Loucy (cell line): ENCODE data around the gene NFATC4.
A peak's percentile ranks its signal among the peaks of the same experiment; 100 is the strongest.

Source experiments
- H2AFZ ChIP-seq: fragments of 200-600 bp; sonication (generic); 2 replicates; pipeline ENCODE4 v1.6.0; 2016; ENCODE audit warnings: antibody characterized with exemption, mild to moderate bottlenecking, low read length, moderate library complexity
- H3F3A ChIP-seq: fragments of 200-600 bp; 2 replicates; pipeline ENCODE4 v1.6.0; 2016; ENCODE audit warnings: antibody characterized with exemption, low read depth, mild to moderate bottlenecking
- H3K27me3 ChIP-seq: fragments of 200-600 bp; sonication (generic); 2 replicates; pipeline ENCODE4 v1.6.1; 2014; ENCODE audit warnings: low read length, mild to moderate bottlenecking; ENCODE audit not compliant: insufficient read depth, poor library complexity, severe bottlenecking
- H3K36me3 ChIP-seq: fragments of 200-600 bp; sonication (generic); 2 replicates; pipeline ENCODE4 v1.6.1; 2016; ENCODE audit warnings: low read length; ENCODE audit not compliant: insufficient read depth
- H3K4me1 ChIP-seq: fragments of 200-600 bp; sonication (generic); 2 replicates; pipeline ENCODE4 v1.5.1; 2014; ENCODE audit warnings: low read length, mild to moderate bottlenecking; ENCODE audit not compliant: insufficient read depth, poor library complexity, severe bottlenecking
- H3K4me2 ChIP-seq: fragments of 200-600 bp; sonication (generic); 2 replicates; pipeline ENCODE4 v1.6.0; 2014; ENCODE audit warnings: antibody characterized with exemption, low read length, low read depth, mild to moderate bottlenecking; ENCODE audit not compliant: poor library complexity, severe bottlenecking
- H3K4me3 ChIP-seq: fragments of 200-600 bp; sonication (generic); 2 replicates; pipeline ENCODE4 v1.5.1; 2014; ENCODE audit warnings: low read length, mild to moderate bottlenecking, mixed read lengths; ENCODE audit not compliant: poor library complexity, severe bottlenecking
- H3K79me2 ChIP-seq: fragments of 200-600 bp; sonication (generic); 2 replicates; pipeline ENCODE4 v1.6.1; 2014; ENCODE audit warnings: low read length; ENCODE audit not compliant: insufficient read depth
- H3K9ac ChIP-seq: fragments of 200-600 bp; sonication (generic); 2 replicates; pipeline ENCODE4 v1.6.0; 2014; ENCODE audit warnings: mild to moderate bottlenecking, low read depth, low read length, moderate library complexity; ENCODE audit not compliant: poor library complexity, severe bottlenecking
- H3K9me2 ChIP-seq: fragments of 200-600 bp; sonication (generic); replicated peaks from 2 replicates; pipeline ENCODE4 v1.6.1; 2016; ENCODE audit warnings: low read depth, low read length, mixed read lengths
- H3K9me3 ChIP-seq: fragments of 200-600 bp; sonication (generic); 2 replicates; pipeline ENCODE4 v1.6.1; 2014; ENCODE audit warnings: mild to moderate bottlenecking, antibody characterized with exemption, low read length, low read depth; ENCODE audit not compliant: insufficient read depth
- H4K20me1 ChIP-seq: fragments of 200-600 bp; sonication (generic); 2 replicates; pipeline ENCODE4 v1.6.0; 2014; ENCODE audit warnings: antibody characterized with exemption, low read length, mild to moderate bottlenecking; ENCODE audit not compliant: insufficient read depth, poor library complexity, severe bottlenecking
- EZH2phosphoT487 ChIP-seq: fragments of 200-600 bp; IDR thresholded peaks from 2 replicates; pipeline ENCODE4 v1.6.1; 2018; ENCODE audit warnings: antibody characterized with exemption, mild to moderate bottlenecking, moderate library complexity, borderline replicate concordance
- TF ChIP-seq, protein P1 (sequence below): fragments of 200-600 bp; sonication (generic); conservative IDR thresholded peaks from 2 replicates; pipeline ENCODE4 v1.5.1; 2014; ENCODE audit warnings: mild to moderate bottlenecking, antibody characterized with exemption, low read length

NFATC4 gene

DNA sequence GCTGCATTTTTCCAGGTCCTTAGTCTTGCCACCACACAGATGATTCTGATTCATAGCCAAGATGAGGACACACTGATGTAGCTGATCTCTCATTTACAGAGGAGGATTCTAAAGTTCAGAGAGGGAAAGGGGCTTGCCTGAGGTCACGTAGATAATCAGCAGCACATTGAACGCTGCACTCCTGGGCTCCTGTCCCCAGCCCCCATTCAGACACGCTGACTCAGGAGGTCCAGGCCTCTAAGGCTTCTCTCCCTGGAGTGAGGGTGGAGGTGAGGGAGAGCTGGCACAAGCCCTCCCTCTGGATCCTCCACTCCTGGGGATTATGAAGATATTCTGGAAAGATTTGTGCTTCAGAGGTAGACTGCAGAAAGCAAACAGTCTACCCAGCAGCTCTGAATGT is 10.3 kb downstream of the NFATC4 start:
- peak overlapping the region; percentile 9 for H3K9ac ChIP-seq
- H3K9me2 ChIP-seq = no peaks in the 10 kb centered on the region
- H3K79me2 ChIP-seq = no peaks in the 10 kb centered on the region
- H3K36me3 ChIP-seq = no peaks in the 10 kb centered on the region; the same call in 1 of the 2 replicates
- H3K27me3 ChIP-seq = no peaks in the 10 kb centered on the region
- no peaks in the 10 kb centered on the region for H3F3A ChIP-seq
- TF ChIP-seq EZH2phosphoT487 = no peak
- TF ChIP-seq, protein P1, sequence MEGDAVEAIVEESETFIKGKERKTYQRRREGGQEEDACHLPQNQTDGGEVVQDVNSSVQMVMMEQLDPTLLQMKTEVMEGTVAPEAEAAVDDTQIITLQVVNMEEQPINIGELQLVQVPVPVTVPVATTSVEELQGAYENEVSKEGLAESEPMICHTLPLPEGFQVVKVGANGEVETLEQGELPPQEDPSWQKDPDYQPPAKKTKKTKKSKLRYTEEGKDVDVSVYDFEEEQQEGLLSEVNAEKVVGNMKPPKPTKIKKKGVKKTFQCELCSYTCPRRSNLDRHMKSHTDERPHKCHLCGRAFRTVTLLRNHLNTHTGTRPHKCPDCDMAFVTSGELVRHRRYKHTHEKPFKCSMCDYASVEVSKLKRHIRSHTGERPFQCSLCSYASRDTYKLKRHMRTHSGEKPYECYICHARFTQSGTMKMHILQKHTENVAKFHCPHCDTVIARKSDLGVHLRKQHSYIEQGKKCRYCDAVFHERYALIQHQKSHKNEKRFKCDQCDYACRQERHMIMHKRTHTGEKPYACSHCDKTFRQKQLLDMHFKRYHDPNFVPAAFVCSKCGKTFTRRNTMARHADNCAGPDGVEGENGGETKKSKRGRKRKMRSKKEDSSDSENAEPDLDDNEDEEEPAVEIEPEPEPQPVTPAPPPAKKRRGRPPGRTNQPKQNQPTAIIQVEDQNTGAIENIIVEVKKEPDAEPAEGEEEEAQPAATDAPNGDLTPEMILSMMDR = no peak
- no peak overlapping the region for H2AFZ ChIP-seq
- H3K4me3 ChIP-seq = no peak overlapping the region
- no peaks in the 10 kb centered on the region for H3K9me3 ChIP-seq
- peaks cover 38% of the 10 kb centered on the region for H3K4me1 ChIP-seq
- peaks cover 4% of the 10 kb centered on the region for H4K20me1 ChIP-seq
- no peak overlapping the region for H3K4me2 ChIP-seq

DNA sequence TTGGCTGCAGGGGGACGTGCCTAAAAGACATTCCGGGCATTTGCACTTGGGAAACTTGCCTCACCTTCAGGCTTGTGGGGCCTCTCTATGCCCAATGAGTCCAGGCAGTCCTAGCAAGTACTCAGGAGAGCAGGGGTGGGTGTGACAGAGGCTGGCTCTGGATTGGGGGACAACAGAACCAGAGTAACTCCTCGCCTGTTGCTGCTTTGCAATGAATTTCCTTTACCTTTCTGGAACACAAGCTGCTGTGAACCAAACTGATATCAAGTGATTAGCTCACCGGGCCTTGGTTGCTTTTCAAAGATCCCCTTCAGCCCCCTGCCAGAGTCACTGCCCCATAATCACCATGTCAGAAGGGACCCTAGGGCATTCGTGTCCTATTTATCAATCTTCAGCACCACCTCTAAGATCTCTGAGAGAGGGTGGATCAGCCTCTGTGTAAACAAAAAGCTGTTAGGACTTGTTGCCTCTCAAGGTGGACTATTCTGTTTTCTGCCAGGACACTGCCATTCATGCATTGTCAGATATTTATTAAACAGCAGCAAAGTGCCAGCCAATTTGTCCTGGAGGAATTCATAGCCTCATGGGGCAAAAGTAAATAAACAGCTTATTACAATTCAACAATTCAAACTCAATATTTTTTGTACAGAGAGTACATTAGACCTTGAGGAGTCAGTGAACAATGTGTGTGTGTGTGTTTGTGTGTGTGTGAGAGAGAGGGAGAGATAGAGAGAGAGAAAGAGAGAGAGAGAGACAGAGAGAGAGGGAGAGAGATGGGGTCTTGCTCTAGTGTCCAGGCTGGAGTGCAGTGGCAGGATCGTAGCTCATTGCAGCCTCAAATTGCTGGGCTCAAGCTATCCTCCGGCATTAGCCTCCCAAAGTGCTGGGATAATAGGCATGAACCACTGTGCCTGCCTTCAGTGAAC is 11.3 kb downstream of the NFATC4 start:
- Histone ChIP-seq H3K27me3 (no peaks in the 10 kb centered on the region), H3K36me3 (no peaks in the 10 kb centered on the region; the same call in 1 of the 2 replicates)
- TF ChIP-seq EZH2phosphoT487 = no peak
- TF ChIP-seq, protein P1 = no peak

DNA sequence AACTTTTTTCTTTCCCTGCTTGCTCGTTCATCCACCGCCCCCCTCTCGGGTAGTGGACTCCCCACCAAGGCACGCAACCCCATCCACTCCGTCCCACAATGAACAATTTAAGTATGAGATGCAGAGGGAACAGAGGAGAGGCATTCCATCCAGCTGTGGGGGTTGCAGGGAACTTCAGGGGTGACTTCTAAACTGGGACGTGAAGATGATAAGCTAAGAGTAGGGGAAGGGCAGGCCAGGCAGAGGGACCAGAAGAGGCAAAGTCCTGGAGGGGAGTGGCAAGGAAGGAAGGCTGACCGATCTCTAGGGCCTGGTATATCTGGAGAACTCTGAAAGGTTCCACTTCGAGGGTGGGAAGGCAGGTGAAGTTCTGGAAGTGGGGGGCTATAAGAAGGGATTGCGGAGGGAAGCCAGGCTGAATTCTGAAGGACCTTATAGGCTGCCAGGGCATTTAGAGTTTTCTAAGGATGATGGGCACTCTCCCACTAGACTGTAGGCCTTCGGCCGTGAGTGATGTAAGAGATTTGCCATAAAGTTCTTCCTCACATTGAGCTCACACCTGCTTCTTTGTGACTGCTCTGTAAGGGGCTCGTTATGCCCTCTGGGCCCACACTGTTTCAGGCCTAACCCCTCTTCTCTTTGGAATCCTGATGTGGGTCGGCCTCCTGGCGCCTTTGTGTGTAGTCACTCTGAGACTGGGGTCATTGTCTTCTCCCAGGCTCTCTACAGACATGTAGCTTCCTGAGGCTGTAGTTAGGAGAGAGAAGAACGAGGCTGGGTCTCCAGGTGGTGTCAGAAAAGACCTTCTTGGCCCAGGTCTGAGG is 12.1 kb downstream of the NFATC4 start:
- TF ChIP-seq, protein P1 = no peak
- TF ChIP-seq EZH2phosphoT487 = no peak

More for the DNA sequence above, 11.3 kb downstream of the NFATC4 start:
- H3K4me1 ChIP-seq = peaks cover 33% of the 10 kb centered on the region
- H2AFZ ChIP-seq = no peak overlapping the region
- no peaks in the 10 kb centered on the region for H3F3A ChIP-seq
- H3K4me3 ChIP-seq = no peak overlapping the region
- no peaks in the 10 kb centered on the region for H3K9me3 ChIP-seq
- H3K9ac ChIP-seq = no peak overlapping the region
- H3K4me2 ChIP-seq = no peak overlapping the region
- peaks cover 4% of the 10 kb centered on the region for H4K20me1 ChIP-seq
- no peaks in the 10 kb centered on the region for H3K9me2 ChIP-seq
- no peaks in the 10 kb centered on the region for H3K79me2 ChIP-seq

More for the DNA sequence above, 12.1 kb downstream of the NFATC4 start:
- Histone ChIP-seq H3K36me3 (no peaks in the 10 kb centered on the region), H3K4me3 (no peak overlapping the region), H3K9ac (no peak overlapping the region), H4K20me1 (peaks cover 4% of the 10 kb centered on the region), H3K9me2 (no peaks in the 10 kb centered on the region), H3K4me1 (peaks cover 30% of the 10 kb centered on the region), H3K4me2 (no peak overlapping the region), H3F3A (no peaks in the 10 kb centered on the region), H3K79me2 (no peaks in the 10 kb centered on the region), H3K27me3 (no peaks in the 10 kb centered on the region), H3K9me3 (no peaks in the 10 kb centered on the region), H2AFZ (no peak overlapping the region)
